Vagina (tissue), 2 donors: ENCODE results near the gene NFIB. TPM values are rescaled to one million over a fixed set of nuclear protein-coding genes. Genes with fewer than 3 reads are reported as not detected.

Experiments used
- DNase-seq, 2 donors: peaks; one replicate each; pipeline ENCODE4 v3.0.0-alpha.2; 2017; ENCODE audit errors: extremely low spot score in 2 of 2
- H3K27ac ChIP-seq: fragments of 200-600 bp; sonication (generic); one replicate; pipeline ENCODE4 v1.5.1; 2019
- H3K27me3 ChIP-seq: fragments of 200-600 bp; sonication (generic); one replicate; pipeline ENCODE4 v1.5.1; 2019
- H3K36me3 ChIP-seq, 2 donors: fragments of 200-600 bp; sonication (generic); one replicate each; pipeline ENCODE4 v1.5.1; 2017 to 2019
- H3K4me1 ChIP-seq: fragments of 200-600 bp; sonication (generic); one replicate; pipeline ENCODE4 v1.5.1; 2019
- H3K4me3 ChIP-seq, 2 donors: fragments of 200-600 bp; sonication (generic); 1 replicate in 1 of 2; 2 replicates in 1 of 2; pipeline ENCODE4 v1.5.1; 2016 to 2019
- H3K9me3 ChIP-seq: fragments of 200-600 bp; sonication (generic); one replicate; pipeline ENCODE4 v1.5.1; 2019
- POLR2A ChIP-seq, 2 donors: fragments of 450-650 bp; IDR thresholded peaks; one replicate each; pipeline ENCODE4 v1.6.1; 2017; ENCODE audit warnings: antibody characterized with exemption in 2 of 2, mild to moderate bottlenecking in 2 of 2, moderate library complexity in 2 of 2
- POLR2AphosphoS5 ChIP-seq, 2 donors: sonication (generic); formaldehyde crosslinking; IDR thresholded peaks; one replicate each; pipeline ENCODE4 v1.9.0; 2017; ENCODE audit warnings: antibody characterized with exemption in 2 of 2, mild to moderate bottlenecking in 2 of 2, low read depth in 1 of 2; ENCODE audit not compliant: insufficient read depth in 1 of 2
- intact Hi-C: fragments of 100-400 bp; cut with DNase I; formaldehyde crosslinking; loops from one replicate; pipeline ENCODE4 v1.15.1; 2023
- total RNA-seq: library from RNA; depleted of rRNA; stranded (reverse); fragments of >200 nt; gene quantifications from one replicate; pipeline ENCODE4 v1.2.3, GENCODE V29; 2016
- TF ChIP-seq, protein P1 (sequence below), 3 experiments: fragments of 450-650 bp in 2 of 3; fragments of 200-600 bp in 1 of 3; sonication (generic) in 1 of 3; IDR thresholded peaks; one replicate each; pipeline ENCODE4 v1.5.1; 2017 to 2019; ENCODE audit warnings: antibody characterized with exemption in 3 of 3, mild to moderate bottlenecking in 2 of 3, moderate library complexity in 2 of 3

The NFIB gene
- total RNA-seq, 1 donor from 2014 or later = 73.4 TPM

DNA sequence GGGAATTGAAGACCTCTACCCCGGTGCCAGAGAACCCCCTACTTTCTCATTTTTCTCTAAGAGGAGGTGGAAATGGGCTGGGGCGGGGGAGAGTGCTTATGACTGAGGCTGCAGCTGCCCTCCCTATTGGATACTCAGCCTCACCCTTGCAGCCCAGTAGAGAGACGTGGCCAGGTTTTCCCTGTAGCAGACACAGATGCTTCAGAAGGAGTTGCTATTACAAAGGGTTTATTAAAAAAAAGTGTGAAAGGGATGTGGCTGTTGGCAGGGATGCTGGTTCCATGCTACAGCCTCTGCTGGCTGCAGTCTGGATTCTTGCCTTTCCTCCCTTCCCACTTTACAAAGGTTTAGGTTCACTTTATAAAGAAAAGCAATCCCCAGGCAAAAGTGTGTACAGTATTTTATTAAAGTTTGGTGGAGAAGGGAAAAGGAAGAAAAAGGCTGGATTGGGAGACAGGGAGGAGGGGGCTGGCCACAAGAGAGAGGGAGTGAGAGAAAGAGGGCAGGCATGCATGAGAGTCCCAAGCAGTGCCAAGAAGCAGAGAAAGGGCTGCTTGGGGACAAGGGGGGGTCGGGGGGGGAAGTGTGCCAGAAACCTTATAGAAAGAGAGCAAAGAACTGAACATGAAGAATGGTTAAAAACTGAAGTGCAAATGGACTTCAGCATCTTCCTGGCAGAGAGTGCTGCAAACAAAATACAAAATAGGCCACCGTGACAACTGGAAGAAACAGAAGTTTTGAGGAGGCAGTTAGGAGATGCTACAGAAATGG, 29.5 kb upstream of the NFIB start:
- H3K27ac ChIP-seq = peak overlapping the region; percentile 63
- TF ChIP-seq, protein P1, sequence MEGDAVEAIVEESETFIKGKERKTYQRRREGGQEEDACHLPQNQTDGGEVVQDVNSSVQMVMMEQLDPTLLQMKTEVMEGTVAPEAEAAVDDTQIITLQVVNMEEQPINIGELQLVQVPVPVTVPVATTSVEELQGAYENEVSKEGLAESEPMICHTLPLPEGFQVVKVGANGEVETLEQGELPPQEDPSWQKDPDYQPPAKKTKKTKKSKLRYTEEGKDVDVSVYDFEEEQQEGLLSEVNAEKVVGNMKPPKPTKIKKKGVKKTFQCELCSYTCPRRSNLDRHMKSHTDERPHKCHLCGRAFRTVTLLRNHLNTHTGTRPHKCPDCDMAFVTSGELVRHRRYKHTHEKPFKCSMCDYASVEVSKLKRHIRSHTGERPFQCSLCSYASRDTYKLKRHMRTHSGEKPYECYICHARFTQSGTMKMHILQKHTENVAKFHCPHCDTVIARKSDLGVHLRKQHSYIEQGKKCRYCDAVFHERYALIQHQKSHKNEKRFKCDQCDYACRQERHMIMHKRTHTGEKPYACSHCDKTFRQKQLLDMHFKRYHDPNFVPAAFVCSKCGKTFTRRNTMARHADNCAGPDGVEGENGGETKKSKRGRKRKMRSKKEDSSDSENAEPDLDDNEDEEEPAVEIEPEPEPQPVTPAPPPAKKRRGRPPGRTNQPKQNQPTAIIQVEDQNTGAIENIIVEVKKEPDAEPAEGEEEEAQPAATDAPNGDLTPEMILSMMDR (IDR thresholded peaks at IDR 0.05) = no peak
- TF ChIP-seq POLR2AphosphoS5 (IDR thresholded peaks at IDR 0.05; ENCODE audit: insufficient read depth in 1 of 2, low read depth in 1 of 2) (no peak), POLR2A (IDR thresholded peaks at IDR 0.05) (no peak)
- intact Hi-C loops = loop anchor here (10.0 kb wide), 1 partner anchor 899 kb away; no protein-coding TSS in a partner anchor
- peaks cover 5% of the 10 kb centered on the region for H3K27me3 ChIP-seq
- H3K36me3 ChIP-seq = no peaks in the 10 kb centered on the region
- no peaks in the 10 kb centered on the region for H3K9me3 ChIP-seq
- peaks cover 28% of the 10 kb centered on the region for H3K4me1 ChIP-seq
- DNase-seq = no peak
- peak overlapping the region in 1 of 2 donors; percentile 22 for H3K4me3 ChIP-seq

DNA sequence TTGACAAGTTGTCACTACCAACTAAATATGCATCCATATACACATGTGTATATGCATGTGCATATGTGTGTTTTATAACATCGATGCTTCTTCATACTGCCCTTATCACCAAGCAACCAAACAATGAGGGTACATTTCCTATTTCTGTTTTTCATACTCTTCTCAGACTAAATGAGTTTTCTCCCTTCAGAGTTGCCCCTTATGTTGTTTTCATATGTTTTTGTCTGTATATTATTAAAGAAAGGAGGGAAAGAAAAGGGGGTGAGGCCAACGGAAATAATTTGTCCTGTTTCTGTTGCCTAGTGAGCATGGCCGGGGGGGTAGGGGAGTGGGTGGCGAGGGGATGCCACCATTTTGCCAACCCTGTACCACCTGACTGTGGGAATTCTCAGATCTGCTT, 28.8 kb upstream of the NFIB start:
- Histone ChIP-seq H3K4me1 (peaks cover 22% of the 10 kb centered on the region), H3K9me3 (no peaks in the 10 kb centered on the region), H3K4me3 (no peak overlapping the region), H3K27me3 (peaks cover 5% of the 10 kb centered on the region), H3K36me3 (no peaks in the 10 kb centered on the region), H3K27ac (no peak overlapping the region)
- TF ChIP-seq POLR2AphosphoS5 (IDR thresholded peaks at IDR 0.05; ENCODE audit: insufficient read depth in 1 of 2, low read depth in 1 of 2) (no peak), POLR2A (IDR thresholded peaks at IDR 0.05) (no peak)
- TF ChIP-seq, protein P1 (IDR thresholded peaks at IDR 0.05) = no peak
- no peak for DNase-seq
- intact Hi-C loops = loop anchor here (10.0 kb wide), 1 partner anchor 898 kb away; no protein-coding TSS in a partner anchor

DNA sequence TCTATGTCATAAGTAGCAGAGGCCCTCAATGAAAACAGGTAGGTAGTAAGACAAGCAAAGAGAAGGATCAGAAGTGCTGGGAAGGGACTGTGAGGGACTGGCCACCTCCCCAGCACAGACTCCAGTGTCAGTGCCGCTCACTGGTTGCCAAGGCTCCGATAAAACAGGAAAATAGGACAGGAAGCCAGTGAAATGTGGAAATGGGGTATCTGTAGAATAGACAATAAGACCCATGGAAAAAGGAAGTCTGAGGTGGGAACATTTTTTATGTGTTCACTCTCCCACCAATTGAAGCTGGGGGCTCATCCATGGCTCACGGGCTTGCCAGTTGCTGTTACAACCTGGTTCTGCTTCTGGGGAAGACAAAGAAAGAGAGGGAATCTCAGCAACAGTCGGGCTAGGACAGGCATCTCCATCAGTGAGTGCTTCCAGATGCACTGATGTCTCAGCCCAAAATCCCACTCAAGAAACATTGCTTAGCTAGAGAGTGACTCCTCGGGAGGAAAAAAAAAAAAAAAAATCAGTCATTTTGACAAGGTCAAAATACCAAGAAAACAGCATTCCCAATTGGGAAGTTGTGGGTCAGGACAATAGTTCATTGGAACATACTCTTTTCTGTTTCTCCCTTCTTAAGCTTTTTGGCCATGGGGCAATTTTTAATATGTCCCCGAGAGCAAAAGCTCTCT, 27.6 kb upstream of the NFIB start:
- no peak for DNase-seq
- H3K4me1 ChIP-seq = peaks cover 15% of the 10 kb centered on the region
- H3K27ac ChIP-seq = peak overlapping the region; percentile 20
- H3K36me3 ChIP-seq = no peaks in the 10 kb centered on the region
- TF ChIP-seq POLR2A (IDR thresholded peaks at IDR 0.05) (no peak), POLR2AphosphoS5 (IDR thresholded peaks at IDR 0.05; ENCODE audit: insufficient read depth in 1 of 2, low read depth in 1 of 2) (no peak)
- TF ChIP-seq, protein P1 (IDR thresholded peaks at IDR 0.05) = no peak
- peaks cover under 1% of the 10 kb centered on the region for H3K27me3 ChIP-seq
- intact Hi-C loops = loop anchor here (10.0 kb wide), 1 partner anchor 897 kb away; no protein-coding TSS in a partner anchor
- H3K4me3 ChIP-seq = no peak overlapping the region
- H3K9me3 ChIP-seq = no peaks in the 10 kb centered on the region

DNA sequence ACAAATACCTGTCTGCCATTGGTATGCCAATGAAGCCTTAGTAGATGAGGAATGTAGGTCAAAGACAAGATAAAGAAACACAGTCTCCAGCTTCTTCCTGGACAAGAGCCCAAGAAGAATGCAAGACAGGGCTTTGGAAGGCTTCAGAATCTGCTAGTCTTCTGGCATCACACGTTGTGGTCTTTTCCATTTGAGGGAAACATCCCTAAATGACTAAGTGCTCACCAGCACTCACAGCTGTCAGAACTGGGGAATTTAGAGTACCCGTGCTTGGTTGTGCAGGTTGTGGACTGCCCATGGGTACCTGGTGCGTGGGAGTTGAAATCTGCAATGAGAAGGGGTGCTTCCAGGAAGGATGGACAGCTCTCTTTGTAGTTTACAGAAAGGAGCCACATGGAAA, 27.1 kb upstream of the NFIB start:
- Histone ChIP-seq H3K27me3 (no peaks in the 10 kb centered on the region), H3K4me3 (no peak overlapping the region), H3K27ac (peak overlapping the region; percentile 20), H3K36me3 (no peaks in the 10 kb centered on the region), H3K4me1 (peaks cover 11% of the 10 kb centered on the region), H3K9me3 (no peaks in the 10 kb centered on the region)
- intact Hi-C loops = loop anchor here (10.0 kb wide), 1 partner anchor 896 kb away; no protein-coding TSS in a partner anchor
- no peak for DNase-seq
- TF ChIP-seq POLR2AphosphoS5 (IDR thresholded peaks at IDR 0.05; ENCODE audit: insufficient read depth in 1 of 2, low read depth in 1 of 2) (no peak), POLR2A (IDR thresholded peaks at IDR 0.05) (no peak)
- TF ChIP-seq, protein P1 (IDR thresholded peaks at IDR 0.05) = no peak
